ENCODE measurements around the gene TDRD3. TPM values are rescaled to one million over a fixed set of nuclear protein-coding genes. Genes with fewer than 3 reads are reported as not detected.

TDRD3 gene
- polyA plus RNA-seq, 1 experiment = 3.9 TPM

- POLR2A ChIA-PET = no interaction called here
- CTCF ChIA-PET = no interaction called here
These were observed 122.5 kb downstream of the TDRD3 start for GRCh38 chr13:60519496-60519895.

GRCh38 chr13:60520902-60521569 is 124.0 kb downstream of the TDRD3 start:
- CTCF ChIA-PET = no interaction called here
- TF ChIP-seq CTCF (IDR thresholded peaks at IDR 0.05; ENCODE audit: insufficient read depth, low read depth, low read length) = no peak

More at GRCh38 chr13:60519496-60519895, 122.5 kb downstream of the TDRD3 start:
- Histone ChIP-seq H3K4me3 (ENCODE audit: low read depth, low read length) (no peak overlapping the region), H3K27me3 (ENCODE audit: control insufficient read depth, insufficient read depth, low read length) (no peaks in the 10 kb centered on the region), H3K36me3 (ENCODE audit: control insufficient read depth, insufficient read depth, low read length) (no peaks in the 10 kb centered on the region)
- DNase-seq (ENCODE audit: low read depth) = no peak
- no peak for TF ChIP-seq CTCF (IDR thresholded peaks at IDR 0.05; ENCODE audit: insufficient read depth, low read depth, low read length)

GRCh38 chr13:60538566-60538965 is 141.5 kb downstream of the TDRD3 start:
- CTCF ChIA-PET = no interaction called here
- no peaks in the 10 kb centered on the region for H3K27me3 ChIP-seq (ENCODE audit: control insufficient read depth, insufficient read depth, low read length)

More at GRCh38 chr13:60520902-60521569, 124.0 kb downstream of the TDRD3 start:
- no peaks in the 10 kb centered on the region for H3K27me3 ChIP-seq (ENCODE audit: control insufficient read depth, insufficient read depth, low read length)
- no peaks in the 10 kb centered on the region for H3K36me3 ChIP-seq (ENCODE audit: control insufficient read depth, insufficient read depth, low read length)
- H3K4me3 ChIP-seq (ENCODE audit: low read depth, low read length) = no peak overlapping the region
- DNase-seq (ENCODE audit: low read depth) = no peak
- POLR2A ChIA-PET = no interaction called here

GRCh38 chr13:60540276-60540675 is 143.3 kb downstream of the TDRD3 start:
- DNase-seq (ENCODE audit: low read depth) = no peak
- no peaks in the 10 kb centered on the region for H3K27me3 ChIP-seq (ENCODE audit: control insufficient read depth, insufficient read depth, low read length)
- no peak overlapping the region for H3K4me3 ChIP-seq (ENCODE audit: low read depth, low read length)
- POLR2A ChIA-PET = interaction anchor here (0.5 kb wide), 1 partner anchor 73 kb away, joined by 3 read pairs; no protein-coding TSS in a partner anchor
- no peaks in the 10 kb centered on the region for H3K36me3 ChIP-seq (ENCODE audit: control insufficient read depth, insufficient read depth, low read length)
- TF ChIP-seq CTCF (IDR thresholded peaks at IDR 0.05; ENCODE audit: insufficient read depth, low read depth, low read length) = no peak
- CTCF ChIA-PET = no interaction called here

More at GRCh38 chr13:60538566-60538965, 141.5 kb downstream of the TDRD3 start:
- POLR2A ChIA-PET = no interaction called here
- H3K4me3 ChIP-seq (ENCODE audit: low read depth, low read length) = no peak overlapping the region
- DNase-seq (ENCODE audit: low read depth) = peak; percentile 15
- no peak for TF ChIP-seq CTCF (IDR thresholded peaks at IDR 0.05; ENCODE audit: insufficient read depth, low read depth, low read length)
- H3K36me3 ChIP-seq (ENCODE audit: control insufficient read depth, insufficient read depth, low read length) = peaks cover 1% of the 10 kb centered on the region; the same call in 1 of the 2 replicates

GRCh38 chr13:60562096-60562780 is 165.2 kb downstream of the TDRD3 start:
- Histone ChIP-seq H3K36me3 (ENCODE audit: control insufficient read depth, insufficient read depth, low read length) (no peaks in the 10 kb centered on the region), H3K27me3 (ENCODE audit: control insufficient read depth, insufficient read depth, low read length) (no peaks in the 10 kb centered on the region), H3K4me3 (ENCODE audit: low read depth, low read length) (no peak overlapping the region)
- ChIA-PET POLR2A (no interaction called here), CTCF (no interaction called here)
- DNase-seq (ENCODE audit: low read depth) = no peak
- TF ChIP-seq CTCF (IDR thresholded peaks at IDR 0.05; ENCODE audit: insufficient read depth, low read depth, low read length) = no peak

Data from BJ (cell line).